Urinary bladder (tissue), 4 donors: ENCODE data around the gene PIK3C3. TPM values are rescaled to one million over a fixed set of nuclear protein-coding genes. Genes with fewer than 3 reads are reported as not detected.

Experiments used
- DNase-seq: peaks from one replicate; pipeline ENCODE4 v3.0.0-alpha.2; 2015; ENCODE audit errors: extremely low spot score
- H3K27ac ChIP-seq: one replicate; pipeline ENCODE4 v1.5.1; 2013; ENCODE audit warnings: low read depth, mild to moderate bottlenecking, moderate library complexity
- H3K36me3 ChIP-seq: one replicate; pipeline ENCODE4 v1.6.1; 2013; ENCODE audit warnings: mild to moderate bottlenecking, moderate library complexity; ENCODE audit not compliant: insufficient read depth
- H3K4me1 ChIP-seq: one replicate; pipeline ENCODE4 v1.6.1; 2013; ENCODE audit warnings: mild to moderate bottlenecking, moderate library complexity; ENCODE audit not compliant: insufficient read depth
- H3K4me3 ChIP-seq: one replicate; pipeline ENCODE4 v1.5.1; 2013; ENCODE audit warnings: low read depth, low read length
- WGBS: extraction: QIAGEN DNeasy Blood & Tissue Kit; methylation state at CpG from one replicate; pipeline ENCODE4 v1.1.7; 2013; 5-methylcytosine and 5-hydroxymethylcytosine counted together
- polyA plus RNA-seq: library from polyadenylated mRNA; stranded (reverse); fragments of 200-250 nt; gene quantifications from one replicate; pipeline ENCODE4 v1.2.3, GENCODE V29; 2013
- total RNA-seq: library from RNA; depleted of rRNA; stranded (reverse); fragments of >200 nt; gene quantifications from one replicate; pipeline ENCODE4 v1.2.3, GENCODE V29; 2014
- donor health status: healthy with polysubstance abuse.
- donor health status: healthy.

The PIK3C3 gene
- 82.9 TPM for total RNA-seq
- 24.9 TPM for polyA plus RNA-seq

DNA sequence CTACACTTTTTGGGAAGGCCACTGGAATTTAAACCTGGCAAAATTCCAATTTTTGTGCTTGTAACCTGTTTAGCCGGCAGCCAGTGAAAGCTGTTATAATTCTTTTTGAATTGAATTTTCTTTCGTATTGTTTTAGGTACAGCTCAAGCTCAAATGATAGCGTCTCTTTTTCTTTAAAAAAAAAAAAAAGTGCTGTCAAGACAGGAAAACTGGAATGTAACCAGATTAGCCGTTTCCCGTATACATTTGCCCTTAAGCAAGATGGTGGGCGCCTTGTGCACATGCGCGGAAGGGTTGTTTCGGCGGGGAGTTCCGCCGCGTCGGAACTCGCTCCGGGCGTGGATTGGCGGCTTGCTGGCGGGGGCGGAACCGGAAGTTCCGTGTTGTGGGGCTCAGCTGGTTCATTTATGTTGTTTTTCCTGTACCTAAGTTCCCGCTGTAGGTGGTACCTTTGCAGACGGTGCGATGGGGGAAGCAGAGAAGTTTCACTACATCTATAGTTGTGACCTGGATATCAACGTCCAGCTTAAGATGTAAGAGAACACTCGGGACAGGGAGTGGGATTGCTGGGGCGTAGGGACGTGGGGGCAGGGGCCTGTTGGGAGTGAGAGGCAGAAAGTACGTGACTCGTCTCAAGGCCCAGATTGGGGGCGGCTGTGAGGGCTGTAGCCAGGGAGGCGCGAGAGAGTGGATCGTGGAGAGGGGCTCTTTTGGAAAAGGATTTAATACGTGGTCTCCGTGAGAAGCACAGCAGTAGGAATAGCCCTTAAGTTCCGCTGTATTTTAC, at the start of gene PIK3C3:
Gene PIK3C3, plus strand, starts transcription at position 408 of the 787 bp plus-strand sequence. Its CDS starts 58 bp downstream, at position 466.
- Histone ChIP-seq H3K27ac (peak within 1 kb of the TSS; percentile 4), H3K36me3 (no peaks in the 10 kb centered on the region), H3K4me3 (peak within 1 kb of the TSS; percentile 96), H3K4me1 (no peaks in the 10 kb centered on the region)
- DNase-seq, result peak; percentile 92
- under 1% methylated on average over 38 of the region's 38 CpGs for WGBS

DNA sequence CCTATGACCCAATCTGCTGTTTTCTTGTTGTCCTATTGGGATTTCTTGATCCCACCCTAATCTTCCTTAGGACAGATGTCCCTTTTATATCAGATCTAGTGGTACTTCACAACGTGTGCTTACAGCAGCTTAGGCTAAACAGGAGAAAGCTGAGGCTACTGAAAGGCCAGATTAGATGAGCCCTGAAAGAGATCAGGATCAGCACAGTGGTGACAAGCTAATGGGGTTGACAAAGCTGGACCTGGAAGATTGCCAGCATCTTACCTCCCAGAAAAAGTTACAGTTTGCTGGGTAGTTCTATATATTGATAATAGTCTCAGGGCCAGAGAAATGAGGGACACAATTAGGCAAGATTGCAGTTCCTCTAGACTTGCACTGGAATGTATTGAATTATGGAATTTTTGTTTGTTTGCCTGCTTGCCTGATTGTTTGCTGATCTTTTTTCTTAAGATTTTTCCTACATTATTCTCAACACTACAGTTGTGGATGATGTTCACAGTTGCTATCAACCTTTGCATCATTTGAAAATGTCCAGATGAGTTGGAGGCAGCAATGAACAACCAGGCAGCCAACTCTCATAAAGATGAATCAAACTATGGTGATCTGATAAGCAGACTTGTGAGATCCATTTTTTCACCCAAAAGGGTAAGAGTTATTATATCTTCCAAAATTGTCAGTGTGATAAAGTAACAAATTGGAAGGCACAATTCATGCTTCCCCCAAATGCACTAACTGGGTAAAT, 49.1 kb upstream of the PIK3C3 start:
- DNase-seq, result no peak
- H3K27ac ChIP-seq, result no peak overlapping the region
- no peak overlapping the region for H3K4me3 ChIP-seq
- 42% methylated on average over 1 of the region's 1 CpG for WGBS
- H3K4me1 ChIP-seq, result no peaks in the 10 kb centered on the region
- no peaks in the 10 kb centered on the region for H3K36me3 ChIP-seq

DNA sequence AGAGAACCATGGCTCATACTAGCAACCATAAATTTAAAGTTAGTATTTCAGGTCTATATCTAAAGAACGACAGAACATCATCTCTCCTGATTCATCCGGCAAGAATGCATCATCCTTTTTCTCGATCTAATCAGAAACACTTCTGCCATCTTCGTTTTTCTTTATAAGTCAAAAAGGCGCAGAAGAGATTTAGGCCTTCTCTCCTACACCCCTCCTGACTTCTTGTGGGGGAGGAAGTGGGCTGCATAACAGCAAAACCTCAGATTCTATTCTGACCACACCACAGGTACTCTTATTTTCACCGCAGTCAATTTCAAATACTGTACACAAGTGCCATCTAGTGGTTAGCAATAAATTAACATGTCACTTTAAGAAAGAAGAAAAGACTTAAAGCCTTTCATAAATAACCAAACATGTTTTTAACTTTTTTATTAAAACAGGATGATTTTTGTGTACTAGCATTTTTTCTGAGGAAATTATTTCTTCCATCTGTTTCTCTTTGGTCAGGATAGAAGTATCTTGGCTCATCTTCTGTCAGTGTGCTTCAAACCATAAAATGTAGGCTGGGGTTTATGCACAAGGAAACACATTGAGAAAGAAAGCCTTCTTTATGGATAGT, 48.4 kb upstream of the PIK3C3 start:
- H3K4me1 ChIP-seq, result no peaks in the 10 kb centered on the region
- DNase-seq, result peak; percentile 20
- H3K27ac ChIP-seq, result no peak overlapping the region
- no peak overlapping the region for H3K4me3 ChIP-seq
- WGBS, result 18% methylated on average over 6 of the region's 6 CpGs
- H3K36me3 ChIP-seq, result no peaks in the 10 kb centered on the region

DNA sequence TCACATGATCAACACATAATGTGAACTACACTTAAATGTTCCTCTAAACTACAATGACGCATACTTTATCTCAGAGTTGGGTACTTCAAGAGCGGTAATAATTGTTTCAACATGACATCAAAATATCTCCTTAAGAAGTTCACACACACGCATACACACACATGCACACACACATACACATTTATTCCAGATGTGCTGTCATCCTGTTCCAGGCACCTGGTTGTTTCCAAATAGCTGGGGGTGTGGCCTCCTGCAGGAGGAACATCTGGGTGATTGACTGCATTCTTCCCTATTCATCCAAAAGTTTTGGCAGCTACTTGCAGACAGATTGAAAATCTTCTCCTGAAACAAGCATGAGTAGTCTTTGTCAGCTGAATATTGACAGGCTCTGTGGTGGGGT, 37.9 kb upstream of the PIK3C3 start:
- Histone ChIP-seq H3K4me1 (no peaks in the 10 kb centered on the region), H3K4me3 (no peak overlapping the region), H3K36me3 (no peaks in the 10 kb centered on the region), H3K27ac (no peak overlapping the region)
- WGBS, result 57% methylated on average over 3 of the region's 3 CpGs
- no peak for DNase-seq

DNA sequence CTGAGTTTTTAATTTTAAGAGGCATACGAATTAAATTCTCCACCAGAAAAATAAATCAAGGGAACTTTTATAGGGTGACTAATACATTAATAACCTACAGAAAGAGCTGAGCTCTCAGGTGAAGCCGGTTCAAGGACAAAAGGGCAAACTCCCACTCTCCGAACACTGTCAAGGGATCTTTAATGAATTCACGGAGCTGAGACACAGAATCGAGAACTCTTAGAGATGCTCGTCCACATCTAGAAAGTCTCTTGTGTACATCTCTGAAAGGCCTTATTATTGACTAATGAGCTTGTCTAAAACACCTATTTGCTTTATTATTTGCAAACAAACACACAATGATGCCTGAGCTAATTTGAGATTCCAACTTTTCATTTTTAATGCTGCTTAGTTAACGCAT, 33.3 kb upstream of the PIK3C3 start:
- no peaks in the 10 kb centered on the region for H3K4me1 ChIP-seq
- WGBS, result 69% methylated on average over 7 of the region's 7 CpGs
- DNase-seq, result no peak

DNA sequence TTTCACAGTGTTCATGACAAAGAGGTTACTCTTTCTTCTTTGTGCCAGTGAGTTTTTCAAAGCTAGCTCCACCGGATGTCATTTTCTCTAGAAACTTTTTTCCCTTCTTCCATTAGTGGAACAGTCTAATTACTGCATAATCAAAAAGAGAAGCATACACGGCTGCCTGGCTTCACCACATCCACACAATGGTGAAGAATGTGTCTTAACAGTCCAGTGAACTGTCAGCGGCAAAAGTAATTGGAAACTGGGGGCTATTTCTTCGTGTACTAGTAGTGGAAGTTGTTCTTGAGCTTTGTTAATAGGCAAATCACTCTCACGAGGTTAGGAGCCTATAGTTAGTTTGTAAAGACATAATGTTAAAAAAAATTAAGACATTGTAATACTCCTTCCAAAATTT, 32.9 kb upstream of the PIK3C3 start:
- no peaks in the 10 kb centered on the region for H3K36me3 ChIP-seq
- WGBS, result 72% methylated on average over 5 of the region's 5 CpGs
- no peak for DNase-seq

More for the DNA sequence above, 33.3 kb upstream of the PIK3C3 start:
- no peaks in the 10 kb centered on the region for H3K36me3 ChIP-seq
- no peak overlapping the region for H3K4me3 ChIP-seq
- no peak overlapping the region for H3K27ac ChIP-seq

DNA sequence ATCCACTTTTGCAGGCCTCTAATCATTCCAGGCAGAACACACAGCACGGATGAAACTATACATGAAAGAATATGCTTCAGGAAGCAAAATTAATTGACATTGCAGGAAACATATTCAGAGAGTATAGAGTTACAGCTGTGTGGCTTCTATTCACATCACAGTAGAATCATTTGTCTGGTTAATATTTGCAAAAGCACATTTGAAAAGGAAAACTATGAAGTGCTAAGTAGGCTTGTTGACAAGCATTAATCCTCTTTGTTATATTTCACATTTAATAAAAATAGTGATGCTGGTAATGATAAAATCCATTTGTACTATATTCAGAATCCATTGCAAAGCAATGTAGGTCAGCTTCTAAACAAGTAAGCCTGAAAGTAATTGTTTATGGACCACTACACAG, 32.2 kb upstream of the PIK3C3 start:
- no peak overlapping the region for H3K27ac ChIP-seq
- H3K4me1 ChIP-seq, result no peaks in the 10 kb centered on the region
- H3K4me3 ChIP-seq, result no peak overlapping the region
- WGBS, result 42% methylated on average over 1 of the region's 1 CpG
- no peak for DNase-seq
- no peaks in the 10 kb centered on the region for H3K36me3 ChIP-seq

More for the DNA sequence above, 32.9 kb upstream of the PIK3C3 start:
- Histone ChIP-seq H3K4me1 (no peaks in the 10 kb centered on the region), H3K4me3 (no peak overlapping the region), H3K27ac (no peak overlapping the region)

DNA sequence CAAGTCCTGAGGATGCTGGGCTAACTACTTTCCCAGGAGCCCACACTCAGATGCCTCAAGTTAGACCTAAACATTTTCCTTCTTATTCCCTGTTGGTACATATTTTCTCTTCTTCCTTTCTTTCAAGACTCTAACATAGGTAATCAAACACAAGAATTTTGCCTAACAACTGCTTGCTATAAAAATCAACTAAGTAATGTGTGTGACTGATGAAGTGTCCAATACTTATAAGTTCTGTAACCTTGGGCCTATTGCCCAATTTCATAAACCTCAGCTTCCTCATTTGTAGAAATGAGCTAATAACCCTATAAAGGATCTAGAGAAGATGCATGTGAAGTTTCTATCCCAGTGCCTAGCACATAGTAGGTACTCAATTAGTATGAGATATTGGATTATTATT, 31.6 kb upstream of the PIK3C3 start:
- Histone ChIP-seq H3K4me3 (no peak overlapping the region), H3K4me1 (no peaks in the 10 kb centered on the region), H3K27ac (no peak overlapping the region), H3K36me3 (no peaks in the 10 kb centered on the region)
- no peak for DNase-seq

DNA sequence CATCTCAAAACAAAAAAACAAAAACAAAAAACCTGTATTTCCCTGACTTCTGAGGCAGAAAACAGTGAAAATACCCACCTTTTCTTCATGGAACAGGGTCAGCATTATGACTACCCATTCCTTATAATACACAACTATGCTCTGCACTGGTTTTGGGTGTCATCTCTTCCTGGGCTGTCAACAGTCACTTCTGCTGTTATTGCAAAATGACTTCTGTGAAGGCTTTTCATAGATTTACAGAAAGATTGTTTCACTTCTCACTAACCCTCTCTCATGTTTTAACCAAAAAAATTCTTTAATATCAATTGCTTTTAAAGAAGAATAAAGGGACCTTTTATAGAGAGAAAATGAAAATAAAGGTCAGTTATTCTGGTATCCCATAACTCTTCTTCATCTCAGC, 26.5 kb upstream of the PIK3C3 start:
- DNase-seq, result no peak
- no peaks in the 10 kb centered on the region for H3K4me1 ChIP-seq
- no peak overlapping the region for H3K27ac ChIP-seq
- H3K36me3 ChIP-seq, result no peaks in the 10 kb centered on the region
- H3K4me3 ChIP-seq, result no peak overlapping the region

DNA sequence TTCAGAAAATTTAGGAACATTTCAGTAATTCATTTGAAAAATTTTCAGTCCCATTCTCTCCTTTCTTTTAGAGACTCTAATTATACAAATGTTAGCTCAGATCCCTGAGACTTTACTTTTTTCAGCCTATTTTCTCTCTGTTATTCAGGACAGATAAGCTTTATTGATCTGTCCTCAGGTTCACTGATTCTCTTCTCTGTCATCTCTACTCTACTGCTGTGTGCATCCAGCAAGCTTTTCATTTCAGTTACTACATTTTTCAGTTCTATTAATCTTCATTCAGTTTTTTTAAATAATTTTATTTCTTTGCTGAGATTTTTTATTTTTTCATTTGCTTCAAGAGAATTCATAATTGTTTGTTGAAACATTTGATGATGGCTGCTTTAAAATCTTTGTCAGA, 22.1 kb upstream of the PIK3C3 start:
- no peak overlapping the region for H3K4me3 ChIP-seq
- no peak for DNase-seq

DNA sequence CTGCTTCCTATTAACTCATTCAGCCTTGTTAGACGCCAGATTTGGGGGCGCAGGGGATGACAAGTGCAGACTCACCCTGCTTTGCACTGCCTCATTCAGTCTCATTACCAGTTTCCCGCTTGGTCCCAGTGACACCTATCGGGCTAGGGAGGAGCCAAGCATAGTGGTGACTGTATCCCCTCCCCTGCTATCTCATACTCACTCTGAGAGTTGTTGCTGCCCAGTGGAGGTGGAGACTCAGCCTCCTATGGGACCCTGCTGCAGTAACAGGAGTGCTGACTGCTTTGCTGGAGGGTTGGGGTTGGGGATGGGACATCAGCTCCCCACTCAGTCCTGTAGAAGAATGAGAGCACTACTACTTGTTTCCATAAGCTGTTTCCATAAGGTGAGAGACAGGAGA, 21.3 kb upstream of the PIK3C3 start:
- WGBS, result 73% methylated on average over 4 of the region's 4 CpGs
- Histone ChIP-seq H3K4me1 (no peaks in the 10 kb centered on the region), H3K4me3 (no peak overlapping the region), H3K27ac (no peak overlapping the region), H3K36me3 (no peaks in the 10 kb centered on the region)
- no peak for DNase-seq

More for the DNA sequence above, 22.1 kb upstream of the PIK3C3 start:
- Histone ChIP-seq H3K4me1 (no peaks in the 10 kb centered on the region), H3K36me3 (no peaks in the 10 kb centered on the region), H3K27ac (no peak overlapping the region)

DNA sequence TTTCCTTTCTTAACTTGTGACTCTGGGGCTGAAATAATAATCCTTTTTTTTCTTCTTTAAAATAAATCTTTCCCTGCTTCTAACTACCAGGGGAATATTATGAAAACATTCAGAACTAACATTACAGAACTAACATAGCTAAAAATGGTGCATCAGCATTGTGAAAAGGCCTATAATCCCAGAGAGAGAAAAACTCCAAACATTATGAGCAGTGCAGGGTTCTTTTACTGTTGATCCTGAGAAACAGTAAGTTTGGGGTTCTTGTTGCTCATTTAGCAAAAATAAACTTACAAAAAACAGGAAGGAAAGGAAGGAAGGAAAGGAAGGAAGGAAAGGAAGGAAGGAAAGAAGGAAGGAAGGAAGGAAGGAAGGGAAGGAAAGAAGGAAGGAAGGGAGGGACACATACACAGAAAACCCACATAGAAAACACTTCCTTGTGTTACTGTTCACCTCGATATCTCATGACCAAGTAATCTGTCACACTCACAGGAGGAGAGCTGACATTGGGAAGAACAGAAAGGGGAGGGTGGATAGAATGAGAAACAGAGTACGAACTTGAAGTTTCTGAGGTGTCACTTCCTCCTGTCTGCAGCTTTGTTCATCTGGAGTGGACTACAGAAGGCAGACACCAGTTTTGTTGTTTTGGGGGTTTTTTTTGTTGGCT, 18.4 kb upstream of the PIK3C3 start:
- no peak for DNase-seq
- 21% methylated on average over 2 of the region's 2 CpGs for WGBS
- no peak overlapping the region for H3K27ac ChIP-seq
- no peak overlapping the region for H3K4me3 ChIP-seq
- no peaks in the 10 kb centered on the region for H3K36me3 ChIP-seq
- no peaks in the 10 kb centered on the region for H3K4me1 ChIP-seq

DNA sequence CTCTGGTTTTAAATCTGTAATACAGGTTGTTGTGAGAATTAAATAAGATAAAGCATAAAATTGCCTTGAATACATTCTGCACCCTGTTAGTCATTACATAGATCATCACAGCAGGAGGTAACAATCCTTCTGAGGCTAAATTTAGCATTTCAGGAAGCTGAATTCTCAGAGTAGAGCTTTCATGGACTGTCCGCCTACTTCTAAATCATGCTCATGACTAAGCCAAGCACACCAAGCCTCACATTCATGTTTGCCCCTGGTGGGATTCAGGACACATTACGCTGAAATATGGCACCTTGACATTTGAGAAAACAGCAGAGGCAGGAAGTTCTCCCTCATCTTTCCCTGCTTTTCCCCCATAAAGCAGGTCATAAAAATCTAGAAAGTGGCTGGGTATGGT, 16.6 kb upstream of the PIK3C3 start:
- H3K27ac ChIP-seq, result no peak overlapping the region
- no peak overlapping the region for H3K4me3 ChIP-seq
- 95% methylated on average over 2 of the region's 2 CpGs for WGBS
- DNase-seq, result no peak
- H3K36me3 ChIP-seq, result no peaks in the 10 kb centered on the region
- H3K4me1 ChIP-seq, result no peaks in the 10 kb centered on the region
